ENCODE data around the gene ANKRD10. TPM values are rescaled to one million over a fixed set of nuclear protein-coding genes. Genes with fewer than 3 reads are reported as not detected.

ANKRD10 gene
- total RNA-seq, 4 donors from 2014 or later, result 200 to 241 (median 207) TPM

GRCh38 chr13:110923777-110924638, 9.1 kb upstream of the ANKRD10 start:
- no peaks in the 10 kb centered on the region for H3K27me3 ChIP-seq
- TF ChIP-seq POLR2A (IDR thresholded peaks at IDR 0.05), result no peak
- no peak for TF ChIP-seq CTCF (IDR thresholded peaks at IDR 0.05)
- TF ChIP-seq EP300 (IDR thresholded peaks at IDR 0.05), result no peak
- H3K4me3 ChIP-seq, result no peak overlapping the region
- H3K9me3 ChIP-seq, result no peaks in the 10 kb centered on the region
- H3K27ac ChIP-seq, result no peak overlapping the region
- H3K36me3 ChIP-seq, result no peaks in the 10 kb centered on the region
- DNase-seq (ENCODE audit: low spot score in 2 of 2), result no peak
- H3K4me1 ChIP-seq, result peaks cover 0 to 4% (median 0%) of the 10 kb centered on the region in 4 donors
- WGBS, 2 donors, result 82 to 84% methylated on average over 4 of the region's 4 CpGs

- no peaks in the 10 kb centered on the region for H3K36me3 ChIP-seq
- TF ChIP-seq EP300 (IDR thresholded peaks at IDR 0.05) (no peak), CTCF (IDR thresholded peaks at IDR 0.05) (no peak), POLR2A (IDR thresholded peaks at IDR 0.05) (no peak)
- DNase-seq (ENCODE audit: low spot score in 2 of 2), result no peak
- H3K27me3 ChIP-seq, result no peaks in the 10 kb centered on the region
- H3K27ac ChIP-seq, result no peak overlapping the region
- H3K9me3 ChIP-seq, result no peaks in the 10 kb centered on the region
- 78 to 88% methylated on average over 7 of the region's 7 CpGs for WGBS, 2 donors
- H3K4me3 ChIP-seq, result no peak overlapping the region
- peaks cover 0 to 4% (median 0%) of the 10 kb centered on the region in 4 donors for H3K4me1 ChIP-seq
Observed at GRCh38 chr13:110923086-110923485, 8.2 kb upstream of the ANKRD10 start.

GRCh38 chr13:110922506-110922905, 7.6 kb upstream of the ANKRD10 start:
- 63 to 66% methylated on average over 8 of the region's 8 CpGs for WGBS, 2 donors
- TF ChIP-seq POLR2A (IDR thresholded peaks at IDR 0.05) (no peak), CTCF (IDR thresholded peaks at IDR 0.05) (no peak), EP300 (IDR thresholded peaks at IDR 0.05) (no peak)
- DNase-seq (ENCODE audit: low spot score in 2 of 2), result no peak
- Histone ChIP-seq H3K27ac (no peak overlapping the region), H3K4me3 (no peak overlapping the region), H3K36me3 (no peaks in the 10 kb centered on the region), H3K4me1 (peaks cover 0 to 9% (median 0%) of the 10 kb centered on the region in 4 donors), H3K27me3 (no peaks in the 10 kb centered on the region), H3K9me3 (no peaks in the 10 kb centered on the region)

GRCh38 chr13:110921695-110922094, 6.8 kb upstream of the ANKRD10 start:
- 84 to 85% methylated on average over 8 of the region's 8 CpGs for WGBS, 2 donors
- H3K4me3 ChIP-seq, result no peak overlapping the region
- no peak for TF ChIP-seq EP300 (IDR thresholded peaks at IDR 0.05)
- TF ChIP-seq CTCF (IDR thresholded peaks at IDR 0.05), result no peak
- TF ChIP-seq POLR2A (IDR thresholded peaks at IDR 0.05), result no peak
- H3K27me3 ChIP-seq, result no peaks in the 10 kb centered on the region
- H3K4me1 ChIP-seq, result peaks cover 0 to 17% (median 4%) of the 10 kb centered on the region in 4 donors
- no peaks in the 10 kb centered on the region for H3K36me3 ChIP-seq
- DNase-seq (ENCODE audit: low spot score in 2 of 2), result no peak
- H3K27ac ChIP-seq, result no peak overlapping the region
- H3K9me3 ChIP-seq, result no peaks in the 10 kb centered on the region

- 72 to 73% methylated on average over 13 of the region's 13 CpGs for WGBS, 2 donors
- TF ChIP-seq POLR2A (IDR thresholded peaks at IDR 0.05), result no peak
- no peak for TF ChIP-seq CTCF (IDR thresholded peaks at IDR 0.05)
- TF ChIP-seq EP300 (IDR thresholded peaks at IDR 0.05), result no peak
Observed at GRCh38 chr13:110921209-110921608, 6.3 kb upstream of the ANKRD10 start.

More at GRCh38 chr13:110921209-110921608, 6.3 kb upstream of the ANKRD10 start:
- no peaks in the 10 kb centered on the region for H3K36me3 ChIP-seq
- no peaks in the 10 kb centered on the region for H3K27me3 ChIP-seq
- H3K4me1 ChIP-seq, result peaks cover 0 to 22% (median 7%) of the 10 kb centered on the region in 4 donors
- H3K9me3 ChIP-seq, result no peaks in the 10 kb centered on the region
- H3K4me3 ChIP-seq, result no peak overlapping the region
- no peak for DNase-seq (ENCODE audit: low spot score in 2 of 2)
- no peak overlapping the region for H3K27ac ChIP-seq

All from tibial nerve (tissue), 4 donors.